ENCODE results near the gene GMPPB. TPM values are rescaled to one million over a fixed set of nuclear protein-coding genes. Genes with fewer than 3 reads are reported as not detected.

Gene GMPPB
- polyA plus RNA-seq, 3 donors, result 14.7 to 17.6 (median 17.6) TPM

GRCh38 chr3:49727924-49728361 lies 4.2 kb upstream of the GMPPB start:
- no peak overlapping the region for H3K4me3 Mint-ChIP-seq
- no peaks in the 10 kb centered on the region for H3K27me3 ChIP-seq (ENCODE audit: control insufficient read depth in 2 of 2, insufficient read depth in 2 of 2, low read length in 2 of 2)
- TF ChIP-seq CTCF (IDR thresholded peaks at IDR 0.05), result no peak
- no peak overlapping the region for H2AFZ ChIP-seq (ENCODE audit: insufficient read depth, low read depth, low read length, poor library complexity, severe bottlenecking)
- H3K79me2 ChIP-seq (ENCODE audit: insufficient read depth, low read length), result peaks cover 7% of the 10 kb centered on the region
- no peak overlapping the region for H3K4me3 ChIP-seq (replicated peaks in 1 of 3; ENCODE audit: low read depth in 2 of 3, low read length in 3 of 3)
- no peak for DNase-seq
- peaks cover 14% of the 10 kb centered on the region for H3K4me1 Mint-ChIP-seq
- 96% methylated on average over 13 of the region's 15 CpGs for WGBS (ENCODE audit: insufficient coverage)
- H3K27ac ChIP-seq (ENCODE audit: low read depth in 1 of 2, low read length in 2 of 2), result no peak overlapping the region
- intact Hi-C loops (cut with micrococcal nuclease), result loop anchor here (10.0 kb wide), 2 partner anchors 53 to 57 kb away; partner anchors contain the start of genes APEH (in 2 of the 2) and IP6K1 (in 1 of the 2)
- no peaks in the 10 kb centered on the region for H3K27me3 Mint-ChIP-seq (ENCODE audit: low read depth in 3 of 3)
- H3K4me1 ChIP-seq (ENCODE audit: control insufficient read depth in 1 of 2, insufficient read depth in 2 of 2, low read length in 2 of 2), result peaks cover 14 to 19% of the 10 kb centered on the region in 2 donors
- H3K36me3 Mint-ChIP-seq, result peaks cover 43 to 63% of the 10 kb centered on the region in 2 donors
- no peak overlapping the region for H3K9ac ChIP-seq (ENCODE audit: insufficient read depth, low read length, poor library complexity, severe bottlenecking)
- peaks cover 49 to 71% of the 10 kb centered on the region in 2 donors for H3K36me3 ChIP-seq (replicated peaks in 1 of 2; ENCODE audit: control insufficient read depth in 1 of 2, insufficient read depth in 2 of 2, low read length in 2 of 2)
- H4K20me1 ChIP-seq (ENCODE audit: insufficient read depth, low read length), result peaks cover 3% of the 10 kb centered on the region
- H3K27ac Mint-ChIP-seq, result peak overlapping the region in 1 of 7 donors; percentile 37
- H3K4me2 ChIP-seq (replicated peaks; ENCODE audit: extremely low read depth, low read length, poor library complexity, severe bottlenecking), result no peak overlapping the region
- no peaks in the 10 kb centered on the region for H3K9me3 ChIP-seq (replicated peaks in 1 of 2; ENCODE audit: control insufficient read depth in 1 of 2, insufficient read depth in 1 of 2, low read length in 2 of 2)
- no peaks in the 10 kb centered on the region for H3K9me3 Mint-ChIP-seq

DNA sequence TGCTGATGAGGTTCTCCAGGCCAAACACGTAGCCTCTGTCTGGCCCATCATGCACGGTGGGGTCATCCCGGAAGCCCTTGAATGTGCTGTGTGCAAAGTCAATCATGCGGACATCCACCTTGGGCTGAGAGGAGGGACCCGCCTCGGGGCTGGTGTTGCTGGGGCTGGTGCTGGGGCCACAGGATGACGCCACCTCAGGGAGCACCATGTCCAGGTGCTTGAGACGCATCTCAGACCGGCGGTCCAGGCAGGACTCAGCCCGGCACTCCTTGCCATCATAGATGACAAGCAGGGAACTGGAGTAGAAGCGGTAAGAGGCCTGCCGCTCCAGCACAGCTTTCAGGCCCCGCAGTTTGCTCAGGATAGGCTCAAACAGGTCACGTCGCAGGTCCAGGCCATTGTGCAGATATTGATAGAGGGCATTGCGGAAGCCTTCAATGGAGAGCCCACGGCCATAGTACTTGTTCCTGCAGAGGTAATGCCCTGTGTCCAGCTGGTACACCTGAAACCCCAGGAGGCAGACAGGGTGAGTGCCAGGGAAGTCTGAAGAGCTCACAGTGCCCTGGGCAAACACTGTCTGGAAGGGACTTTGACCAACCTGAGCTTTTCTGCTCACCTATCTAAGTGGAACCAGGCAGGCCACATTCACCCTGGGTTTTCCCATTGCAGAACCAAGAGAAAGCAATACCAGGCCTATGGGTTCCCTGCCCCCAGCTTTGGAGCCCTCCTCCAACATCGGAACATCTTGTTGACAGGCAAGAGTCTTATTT lies 3.6 kb upstream of the GMPPB start:
- intact Hi-C loops (cut with micrococcal nuclease), result loop anchor here (10.0 kb wide), 2 partner anchors 53 to 57 kb away; partner anchors contain the start of genes APEH (in 2 of the 2) and IP6K1 (in 1 of the 2)
- no peaks in the 10 kb centered on the region for H3K27me3 ChIP-seq (ENCODE audit: control insufficient read depth in 2 of 2, insufficient read depth in 2 of 2, low read length in 2 of 2)
- Mint-ChIP-seq H3K4me1 (peaks cover 20% of the 10 kb centered on the region), H3K9me3 (no peaks in the 10 kb centered on the region), H3K4me3 (no peak overlapping the region), H3K27ac (peak overlapping the region in 3 of 7 donors; percentile 14 to 37 (median 30)), H3K36me3 (peaks cover 40 to 62% of the 10 kb centered on the region in 2 donors), H3K27me3 (ENCODE audit: low read depth in 3 of 3) (no peaks in the 10 kb centered on the region)
- WGBS (ENCODE audit: insufficient coverage), result 94% methylated on average over 19 of the region's 19 CpGs
- peaks cover 13% of the 10 kb centered on the region for H3K79me2 ChIP-seq (ENCODE audit: insufficient read depth, low read length)
- peaks cover 19 to 25% of the 10 kb centered on the region in 2 donors for H3K4me1 ChIP-seq (ENCODE audit: control insufficient read depth in 1 of 2, insufficient read depth in 2 of 2, low read length in 2 of 2)
- H3K4me3 ChIP-seq (replicated peaks in 1 of 3; ENCODE audit: low read depth in 2 of 3, low read length in 3 of 3), result no peak overlapping the region
- H2AFZ ChIP-seq (ENCODE audit: insufficient read depth, low read depth, low read length, poor library complexity, severe bottlenecking), result no peak overlapping the region
- no peaks in the 10 kb centered on the region for H3K9me3 ChIP-seq (replicated peaks in 1 of 2; ENCODE audit: control insufficient read depth in 1 of 2, insufficient read depth in 1 of 2, low read length in 2 of 2)
- DNase-seq, result no peak
- H3K36me3 ChIP-seq (replicated peaks in 1 of 2; ENCODE audit: control insufficient read depth in 1 of 2, insufficient read depth in 2 of 2, low read length in 2 of 2), result peaks cover 43 to 68% of the 10 kb centered on the region in 2 donors
- no peak overlapping the region for H3K27ac ChIP-seq (ENCODE audit: low read depth in 1 of 2, low read length in 2 of 2)
- H3K4me2 ChIP-seq (replicated peaks; ENCODE audit: extremely low read depth, low read length, poor library complexity, severe bottlenecking), result no peak overlapping the region
- H3K9ac ChIP-seq (ENCODE audit: insufficient read depth, low read length, poor library complexity, severe bottlenecking), result no peak overlapping the region
- no peak for TF ChIP-seq CTCF (IDR thresholded peaks at IDR 0.05)
- peaks cover 9% of the 10 kb centered on the region for H4K20me1 ChIP-seq (ENCODE audit: insufficient read depth, low read length)

Data from CD14-positive monocyte (primary cell).